Loucy (cell line): ENCODE results near the gene SENP7.

Experiments used
- EZH2phosphoT487 ChIP-seq: fragments of 200-600 bp; IDR thresholded peaks from 2 replicates; pipeline ENCODE4 v1.6.1; 2018; ENCODE audit warnings: antibody characterized with exemption, mild to moderate bottlenecking, moderate library complexity, borderline replicate concordance
- TF ChIP-seq, protein P1 (sequence below): fragments of 200-600 bp; sonication (generic); conservative IDR thresholded peaks from 2 replicates; pipeline ENCODE4 v1.5.1; 2014; ENCODE audit warnings: mild to moderate bottlenecking, antibody characterized with exemption, low read length

GRCh38 chr3:101391413-101391950, 121.5 kb downstream of the SENP7 start:
- TF ChIP-seq, protein P1, sequence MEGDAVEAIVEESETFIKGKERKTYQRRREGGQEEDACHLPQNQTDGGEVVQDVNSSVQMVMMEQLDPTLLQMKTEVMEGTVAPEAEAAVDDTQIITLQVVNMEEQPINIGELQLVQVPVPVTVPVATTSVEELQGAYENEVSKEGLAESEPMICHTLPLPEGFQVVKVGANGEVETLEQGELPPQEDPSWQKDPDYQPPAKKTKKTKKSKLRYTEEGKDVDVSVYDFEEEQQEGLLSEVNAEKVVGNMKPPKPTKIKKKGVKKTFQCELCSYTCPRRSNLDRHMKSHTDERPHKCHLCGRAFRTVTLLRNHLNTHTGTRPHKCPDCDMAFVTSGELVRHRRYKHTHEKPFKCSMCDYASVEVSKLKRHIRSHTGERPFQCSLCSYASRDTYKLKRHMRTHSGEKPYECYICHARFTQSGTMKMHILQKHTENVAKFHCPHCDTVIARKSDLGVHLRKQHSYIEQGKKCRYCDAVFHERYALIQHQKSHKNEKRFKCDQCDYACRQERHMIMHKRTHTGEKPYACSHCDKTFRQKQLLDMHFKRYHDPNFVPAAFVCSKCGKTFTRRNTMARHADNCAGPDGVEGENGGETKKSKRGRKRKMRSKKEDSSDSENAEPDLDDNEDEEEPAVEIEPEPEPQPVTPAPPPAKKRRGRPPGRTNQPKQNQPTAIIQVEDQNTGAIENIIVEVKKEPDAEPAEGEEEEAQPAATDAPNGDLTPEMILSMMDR: no peak
- no peak for TF ChIP-seq EZH2phosphoT487
